ENCODE results near the gene PTPN4.

Gene PTPN4

GRCh38 chr2:119759451-119760236 is at the start of gene PTPN4:
TSS of gene PTPN4 (plus strand) at chr2:119759922. CDS start at chr2:119809854, 49,932 bp downstream.
- peak; percentile 40; the same call in 1 of the 2 replicates for TF ChIP-seq FOXM1 (IDR thresholded peaks at IDR 0.05; ENCODE audit: borderline replicate concordance, low read depth)
- 0 out of 2 replicates have a peak, but pooled peaks have one; percentile 14 for TF ChIP-seq CEBPB (IDR thresholded peaks at IDR 0.05)
- TF ChIP-seq TAF1 (IDR thresholded peaks at IDR 0.05; ENCODE audit: low read depth): peak; percentile 72
- TF ChIP-seq RAD21 (IDR thresholded peaks at IDR 0.05; ENCODE audit: low read depth): no peak
- TF ChIP-seq YY1 (IDR thresholded peaks at IDR 0.05; ENCODE audit: low read depth): peak; percentile 89
- TF ChIP-seq TEAD4 (IDR thresholded peaks at IDR 0.05): peak; percentile 33
- TF ChIP-seq MAX (IDR thresholded peaks at IDR 0.05): peak; percentile 95
- no peak; the same call in 1 of the 2 replicates for TF ChIP-seq EP300 (IDR thresholded peaks at IDR 0.05; ENCODE audit: borderline replicate concordance)
- peak; percentile 60; the same call in 1 of the 2 replicates for TF ChIP-seq EGR1 (IDR thresholded peaks at IDR 0.05)
- peak; percentile 76; the same call in 1 of the 2 replicates for TF ChIP-seq ZBTB7A (IDR thresholded peaks at IDR 0.05; ENCODE audit: low read depth)
- no peak; the same call in 1 of the 2 replicates for TF ChIP-seq USF1 (IDR thresholded peaks at IDR 0.05)
- peak; percentile 40; the same call in 1 of the 2 replicates for TF ChIP-seq TCF12 (IDR thresholded peaks at IDR 0.05; ENCODE audit: low read depth)
- 0 out of 2 replicates have a peak, but pooled peaks have one; percentile 9 for TF ChIP-seq NFIC (IDR thresholded peaks at IDR 0.05)

GRCh38 chr2:119710281-119710680 is 49.4 kb upstream of the PTPN4 start:
- TF ChIP-seq EP300 (IDR thresholded peaks at IDR 0.05; ENCODE audit: borderline replicate concordance) (no peak), MAX (IDR thresholded peaks at IDR 0.05) (no peak)

- no peak for TF ChIP-seq REST (IDR thresholded peaks at IDR 0.05; ENCODE audit: low read depth)
- TF ChIP-seq EP300 (IDR thresholded peaks at IDR 0.05; ENCODE audit: borderline replicate concordance): no peak
- no peak for TF ChIP-seq EGR1 (IDR thresholded peaks at IDR 0.05)
- no peak for TF ChIP-seq FOXM1 (IDR thresholded peaks at IDR 0.05; ENCODE audit: borderline replicate concordance, low read depth)
- no peak for TF ChIP-seq USF1 (IDR thresholded peaks at IDR 0.05)
- no peak for TF ChIP-seq TCF12 (IDR thresholded peaks at IDR 0.05; ENCODE audit: low read depth)
- TF ChIP-seq CREB1 (IDR thresholded peaks at IDR 0.05; ENCODE audit: low read depth): no peak
Measured at GRCh38 chr2:119711352-119711751, 48.4 kb upstream of the PTPN4 start.

GRCh38 chr2:119712571-119712970 is 47.2 kb upstream of the PTPN4 start:
- TF ChIP-seq USF1 (IDR thresholded peaks at IDR 0.05) (no peak), TEAD4 (IDR thresholded peaks at IDR 0.05) (0 out of 2 replicates have a peak, but pooled peaks have one; percentile 15), CEBPB (IDR thresholded peaks at IDR 0.05) (no peak), NFIC (IDR thresholded peaks at IDR 0.05) (no peak), REST (IDR thresholded peaks at IDR 0.05; ENCODE audit: low read depth) (no peak), FOXM1 (IDR thresholded peaks at IDR 0.05; ENCODE audit: borderline replicate concordance, low read depth) (no peak), ZBTB7A (IDR thresholded peaks at IDR 0.05; ENCODE audit: low read depth) (no peak), TCF12 (IDR thresholded peaks at IDR 0.05; ENCODE audit: low read depth) (peak; percentile 48; the same call in 1 of the 2 replicates), MAX (IDR thresholded peaks at IDR 0.05) (peak; percentile 69; the same call in 1 of the 2 replicates), YY1 (IDR thresholded peaks at IDR 0.05; ENCODE audit: low read depth) (no peak), CREB1 (IDR thresholded peaks at IDR 0.05; ENCODE audit: low read depth) (no peak), TAF1 (IDR thresholded peaks at IDR 0.05; ENCODE audit: low read depth) (no peak), EP300 (IDR thresholded peaks at IDR 0.05; ENCODE audit: borderline replicate concordance) (0 out of 2 replicates have a peak, but pooled peaks have one; percentile 34), RAD21 (IDR thresholded peaks at IDR 0.05; ENCODE audit: low read depth) (no peak), EGR1 (IDR thresholded peaks at IDR 0.05) (no peak)
